Activated naive CD4-positive, alpha-beta T cell (primary cell): ENCODE results near the gene VPS35L.

Experiments used
- DNase-seq, 4 experiments: peaks; one replicate each; lab custom pipeline; 2025; lab: John Stamatoyannopoulos, UW

VPS35L gene

GRCh38 chr16:19555186-19555937 is at the start of gene VPS35L:
Gene VPS35L, plus strand, starts transcription at chr16:19555703. Its CDS starts 27 bp downstream, at chr16:19555730.
- DNase-seq = peak; percentile 83 to 92 (median 86)

- no peak for DNase-seq
Measured at GRCh38 chr16:19506965-19507364, 48.5 kb upstream of the VPS35L start.

- DNase-seq = no peak
Measured at GRCh38 chr16:19507867-19508266, 47.6 kb upstream of the VPS35L start.

- no peak for DNase-seq
Measured at GRCh38 chr16:19512297-19512696, 43.2 kb upstream of the VPS35L start.

GRCh38 chr16:19513377-19514053 is 42.0 kb upstream of the VPS35L start:
- DNase-seq = no peak

- DNase-seq = no peak
Measured at GRCh38 chr16:19515757-19516156, 39.7 kb upstream of the VPS35L start.

- DNase-seq = no peak
Measured at GRCh38 chr16:19517424-19518089, 37.9 kb upstream of the VPS35L start.

- no peak for DNase-seq
Measured at GRCh38 chr16:19518388-19518787, 37.1 kb upstream of the VPS35L start.

GRCh38 chr16:19520861-19521331 is 34.6 kb upstream of the VPS35L start:
- no peak for DNase-seq

- DNase-seq = peak; percentile 80 to 91 (median 84)
Measured at GRCh38 chr16:19521471-19522396, 33.8 kb upstream of the VPS35L start, which contains the start of gene GDE1. Gene GDE1, minus strand, starts transcription at chr16:19522098. Its CDS starts 134 bp downstream, at chr16:19521964.

- no peak for DNase-seq
Measured at GRCh38 chr16:19522397-19522732, 33.1 kb upstream of the VPS35L start.

GRCh38 chr16:19522760-19523159 is 32.7 kb upstream of the VPS35L start:
- DNase-seq = no peak

GRCh38 chr16:19523184-19523558 is 32.3 kb upstream of the VPS35L start:
- DNase-seq = no peak

GRCh38 chr16:19523559-19524355 is 31.7 kb upstream of the VPS35L start, which contains the start of gene CCP110:
Gene CCP110, plus strand, starts transcription at chr16:19523942. Its CDS starts 3,940 bp downstream, at chr16:19527882.
- DNase-seq = peak; percentile 87 to 91 (median 89)

GRCh38 chr16:19524356-19524615 is 31.2 kb upstream of the VPS35L start:
- DNase-seq = no peak

- DNase-seq = no peak
Measured at GRCh38 chr16:19524616-19525384, 30.7 kb upstream of the VPS35L start.

GRCh38 chr16:19525385-19525723 is 30.1 kb upstream of the VPS35L start:
- no peak for DNase-seq

GRCh38 chr16:19527161-19527560 is 28.3 kb upstream of the VPS35L start:
- DNase-seq = no peak

GRCh38 chr16:19528666-19529065 is 26.8 kb upstream of the VPS35L start:
- DNase-seq = no peak

GRCh38 chr16:19532601-19533000 is 22.9 kb upstream of the VPS35L start:
- no peak for DNase-seq
